ENCODE results near the gene AP5Z1.

AP5Z1 gene

GRCh38 chr7:4747013-4747412 is 28.4 kb upstream of the AP5Z1 start:
- no peak for DNase-seq

- DNase-seq, result no peak
Measured at GRCh38 chr7:4747746-4748145, 27.7 kb upstream of the AP5Z1 start.

- no peak for DNase-seq
Measured at GRCh38 chr7:4748231-4748681, 27.2 kb upstream of the AP5Z1 start.

- no peak for DNase-seq
Measured at GRCh38 chr7:4749363-4749762, 26.1 kb upstream of the AP5Z1 start.

- no peak for DNase-seq
Measured at GRCh38 chr7:4749798-4750197, 25.6 kb upstream of the AP5Z1 start.

GRCh38 chr7:4751398-4751947 is 23.9 kb upstream of the AP5Z1 start:
- DNase-seq, result no peak

- peak; percentile 94 for DNase-seq
Measured at GRCh38 chr7:4753598-4754432, 21.6 kb upstream of the AP5Z1 start.

- no peak for DNase-seq
Measured at GRCh38 chr7:4754433-4755010, 20.9 kb upstream of the AP5Z1 start.

GRCh38 chr7:4755045-4755444 is 20.4 kb upstream of the AP5Z1 start:
- no peak for DNase-seq

GRCh38 chr7:4758111-4758510 is 17.3 kb upstream of the AP5Z1 start:
- no peak for DNase-seq

GRCh38 chr7:4758791-4759190 is 16.6 kb upstream of the AP5Z1 start:
- DNase-seq, result no peak

GRCh38 chr7:4759211-4759610 is 16.2 kb upstream of the AP5Z1 start:
- DNase-seq, result no peak

- DNase-seq, result no peak
Measured at GRCh38 chr7:4760952-4761351, 14.5 kb upstream of the AP5Z1 start.

- DNase-seq, result no peak
Measured at GRCh38 chr7:4762121-4763055, 13.0 kb upstream of the AP5Z1 start.

- no peak for DNase-seq
Measured at GRCh38 chr7:4763091-4763793, 12.2 kb upstream of the AP5Z1 start.

- DNase-seq, result no peak
Measured at GRCh38 chr7:4763794-4764185, 11.6 kb upstream of the AP5Z1 start.

- DNase-seq, result no peak
Measured at GRCh38 chr7:4764402-4765007, 10.9 kb upstream of the AP5Z1 start.

GRCh38 chr7:4765776-4766490 is 9.5 kb upstream of the AP5Z1 start:
- no peak for DNase-seq

GRCh38 chr7:4766666-4767519 is 8.5 kb upstream of the AP5Z1 start:
- no peak for DNase-seq

Data from activated effector memory CD4-positive, alpha-beta T cell treated with anti-CD3 and anti-CD28 coated beads, Interleukin-2, amount 50 U/mL, for 16 hours (primary cell).